Thymus (tissue), 11 donors: ENCODE measurements around the gene ST3GAL2. TPM values are rescaled to one million over a fixed set of nuclear protein-coding genes. Genes with fewer than 3 reads are reported as not detected.
"Not testable (repeated sequence)": the region's sequence is repeated elsewhere in the genome, so short reads cannot be mapped to it uniquely, and the experiment has no call there.

Experiments
- DNase-seq, 9 donors: peaks; one replicate each; pipeline ENCODE4 v3.0.0-alpha.2; 2013; ENCODE audit warnings: low spot score in 9 of 9, low read depth in 6 of 9, missing footprints in 1 of 9
- H3K27ac ChIP-seq, 2 donors: one replicate each; pipeline ENCODE4 v1.5.1; 2013; ENCODE audit warnings: control low read depth in 1 of 2, low read depth in 1 of 2, low read length in 1 of 2, mild to moderate bottlenecking in 1 of 2, moderate library complexity in 1 of 2
- H3K27me3 ChIP-seq, 2 donors: one replicate each; pipeline ENCODE4 v1.5.1; 2013; ENCODE audit warnings: low read length in 1 of 2; ENCODE audit not compliant: control insufficient read depth in 2 of 2, insufficient read depth in 1 of 2
- H3K36me3 ChIP-seq, 2 donors: one replicate each; pipeline ENCODE4 v1.5.1; 2013; ENCODE audit warnings: low read length in 1 of 2, mild to moderate bottlenecking in 1 of 2, moderate library complexity in 1 of 2; ENCODE audit not compliant: control insufficient read depth in 2 of 2, insufficient read depth in 2 of 2
- H3K4me1 ChIP-seq, 2 donors: one replicate each; pipeline ENCODE4 v1.5.1; 2013; ENCODE audit warnings: low read length in 2 of 2; ENCODE audit not compliant: control insufficient read depth in 2 of 2, insufficient read depth in 2 of 2
- H3K4me3 ChIP-seq, 2 donors: one replicate each; pipeline ENCODE4 v1.5.1; 2013; ENCODE audit warnings: low read length in 2 of 2, control low read depth in 1 of 2, mild to moderate bottlenecking in 1 of 2
- H3K9me3 ChIP-seq, 2 donors: one replicate each; pipeline ENCODE4 v1.5.1; 2013; ENCODE audit warnings: low read length in 1 of 2, mild to moderate bottlenecking in 1 of 2; ENCODE audit not compliant: control insufficient read depth in 2 of 2, insufficient read depth in 1 of 2
- WGBS: extraction: QIAGEN DNeasy Blood & Tissue Kit; methylation state at CpG from one replicate; pipeline ENCODE4 v1.1.7; 2013; 5-methylcytosine and 5-hydroxymethylcytosine counted together
- polyA plus RNA-seq: library from polyadenylated mRNA; stranded (reverse); fragments of 200-250 nt; gene quantifications from one replicate; pipeline ENCODE4 v1.2.3, GENCODE V29; 2013
- total RNA-seq: library from RNA; stranded (reverse); fragments of 120-200 nt; gene quantifications from one replicate; pipeline ENCODE4 v1.2.4, GENCODE V29; 2013
- donor health status: healthy.

ST3GAL2 gene
- total and polyA plus RNA-seq, 2 donors = 11.8 to 18.7 TPM

- H3K4me3 ChIP-seq = no peak overlapping the region
- DNase-seq = no peak
- H3K36me3 ChIP-seq = peaks cover 3 to 4% of the 10 kb centered on the region in 2 donors
- peaks cover 0 to 7% of the 10 kb centered on the region in 2 donors for H3K4me1 ChIP-seq
- no peak overlapping the region for H3K27ac ChIP-seq
- no peaks in the 10 kb centered on the region for H3K9me3 ChIP-seq
- no peaks in the 10 kb centered on the region for H3K27me3 ChIP-seq
- WGBS = 77% methylated on average over 4 of the region's 4 CpGs
Observed at GRCh38 chr16:70341600-70341999, 97.3 kb downstream of the ST3GAL2 start.

GRCh38 chr16:70337814-70338213, 101.1 kb downstream of the ST3GAL2 start:
- WGBS = over 99% methylated on average over 5 of the region's 5 CpGs
- H3K27ac ChIP-seq = no peak overlapping the region
- H3K36me3 ChIP-seq = peaks cover 21 to 29% of the 10 kb centered on the region in 2 donors
- H3K4me1 ChIP-seq = no peaks in the 10 kb centered on the region
- no peak overlapping the region for H3K4me3 ChIP-seq
- no peaks in the 10 kb centered on the region for H3K27me3 ChIP-seq
- no peak for DNase-seq
- H3K9me3 ChIP-seq = no peaks in the 10 kb centered on the region

DNA sequence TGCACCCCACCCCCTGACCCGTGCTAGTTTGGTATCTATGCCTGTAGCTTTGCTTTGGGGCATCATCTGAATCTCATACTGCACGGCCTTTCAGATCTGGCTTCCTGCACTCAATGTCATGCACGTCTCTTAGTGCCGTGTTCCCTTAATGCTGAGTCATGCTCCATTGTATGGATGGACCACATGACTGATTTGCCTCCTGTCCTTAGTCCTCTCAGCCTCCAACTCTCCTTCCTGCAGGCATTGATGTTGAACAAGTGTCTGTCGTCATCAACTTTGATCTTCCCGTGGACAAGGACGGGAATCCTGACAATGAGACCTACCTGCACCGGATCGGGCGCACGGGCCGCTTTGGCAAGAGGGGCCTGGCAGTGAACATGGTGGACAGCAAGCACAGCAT, 106.2 kb downstream of the ST3GAL2 start:
- not testable (repeated sequence) for H3K9me3 ChIP-seq, H3K27me3 ChIP-seq, H3K27ac ChIP-seq, H3K4me1 ChIP-seq, H3K4me3 ChIP-seq, DNase-seq
- 95% methylated on average over 5 of the region's 12 CpGs for WGBS
- H3K36me3 ChIP-seq = peaks cover 37 to 57% of the 10 kb centered on the region in 2 donors

DNA sequence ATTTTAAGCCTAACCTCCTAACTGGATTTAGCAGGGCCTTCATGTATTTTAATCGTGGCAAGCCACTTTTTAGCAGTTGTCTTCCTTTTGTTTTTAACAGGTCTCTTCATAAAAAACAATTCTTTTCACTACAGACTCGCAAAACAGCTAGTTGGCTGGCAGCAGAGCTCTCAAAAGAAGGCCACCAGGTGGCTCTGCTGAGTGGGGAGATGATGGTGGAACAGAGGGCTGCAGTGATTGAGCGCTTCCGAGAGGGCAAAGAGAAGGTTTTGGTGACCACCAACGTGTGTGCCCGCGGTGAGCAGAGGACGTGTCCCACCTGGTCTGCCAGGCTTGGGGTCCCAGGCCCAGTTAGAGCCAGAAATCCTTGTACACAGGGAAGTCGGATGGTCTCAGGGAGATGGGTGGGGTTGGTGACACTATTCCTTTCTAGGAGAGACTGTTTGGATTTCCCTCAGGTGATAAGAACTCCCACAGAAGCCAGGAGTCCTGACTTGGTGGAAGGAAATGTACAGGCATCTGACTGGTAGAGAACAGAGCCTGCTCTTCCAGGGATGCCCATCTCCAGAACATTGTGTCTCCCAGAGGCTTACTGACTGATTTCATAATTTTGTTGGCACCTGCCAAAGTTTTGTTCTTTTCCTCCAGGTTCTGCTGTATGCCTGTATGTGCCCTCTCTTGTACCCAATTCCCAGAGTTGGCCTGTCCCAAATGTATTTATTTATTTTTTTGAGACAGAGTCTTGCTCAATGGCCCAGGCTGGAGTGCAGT, 107.1 kb downstream of the ST3GAL2 start:
- no peak overlapping the region for H3K4me3 ChIP-seq
- 93% methylated on average over 9 of the region's 9 CpGs for WGBS
- no peaks in the 10 kb centered on the region for H3K9me3 ChIP-seq
- no peak overlapping the region for H3K27ac ChIP-seq
- no peaks in the 10 kb centered on the region for H3K4me1 ChIP-seq
- H3K27me3 ChIP-seq = no peaks in the 10 kb centered on the region
- peaks cover 42 to 56% of the 10 kb centered on the region in 2 donors for H3K36me3 ChIP-seq
- no peak for DNase-seq

DNA sequence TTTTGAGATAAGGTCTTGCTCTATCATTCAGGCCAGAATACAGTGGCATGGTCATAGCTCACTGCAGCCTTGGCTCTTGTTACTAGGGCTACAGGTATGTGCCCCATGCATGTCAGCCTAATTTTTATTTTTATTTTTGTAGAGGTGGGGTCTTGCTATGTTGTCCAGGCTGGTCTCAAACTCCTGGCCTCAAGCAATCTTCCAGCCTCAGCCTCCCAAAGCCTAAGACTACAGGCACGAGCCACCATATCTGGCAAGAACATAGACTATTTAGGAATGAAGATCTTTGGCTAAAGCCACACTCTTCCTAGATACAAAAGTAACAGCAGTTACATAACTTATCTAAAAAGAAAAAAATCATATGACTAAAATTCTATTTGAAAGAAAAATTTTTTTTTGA, 107.8 kb downstream of the ST3GAL2 start:
- Histone ChIP-seq H3K9me3 (no peaks in the 10 kb centered on the region), H3K36me3 (peaks cover 42 to 50% of the 10 kb centered on the region in 2 donors), H3K4me1 (no peaks in the 10 kb centered on the region), H3K27ac (no peak overlapping the region), H3K4me3 (no peak overlapping the region), H3K27me3 (no peaks in the 10 kb centered on the region)
- WGBS = 95% methylated on average over 1 of the region's 1 CpG
- no peak for DNase-seq

Other genes with a start within 250 kb of the ST3GAL2 start
- 15.4 TPM for gene EXOSC6, start 187.2 kb downstream of the ST3GAL2 start, total RNA-seq
- 22.8 TPM for gene EXOSC6, start 187.2 kb downstream of the ST3GAL2 start, polyA plus RNA-seq
- 52.7 TPM for gene AARS1, start 149.6 kb downstream of the ST3GAL2 start, total RNA-seq
- 27.0 TPM for gene AARS1, start 149.6 kb downstream of the ST3GAL2 start, polyA plus RNA-seq
- 24.9 TPM for gene DDX19B, start 139.9 kb downstream of the ST3GAL2 start, total RNA-seq
- 24.3 TPM for gene DDX19B, start 139.9 kb downstream of the ST3GAL2 start, polyA plus RNA-seq
- gene DDX19A, start 92.2 kb downstream of the ST3GAL2 start, total RNA-seq = 32.2 TPM
- gene DDX19A, start 92.2 kb downstream of the ST3GAL2 start, polyA plus RNA-seq = 24.1 TPM
- 7.7 TPM for gene FCSK, start 15.5 kb upstream of the ST3GAL2 start, total RNA-seq
- 15.7 TPM for gene FCSK, start 15.5 kb upstream of the ST3GAL2 start, polyA plus RNA-seq
- 39.6 TPM for gene COG4, start 84.5 kb upstream of the ST3GAL2 start, total RNA-seq
- gene COG4, start 84.5 kb upstream of the ST3GAL2 start, polyA plus RNA-seq = 63.3 TPM
- gene SF3B3, start 84.7 kb upstream of the ST3GAL2 start, total RNA-seq = 121 TPM
- gene SF3B3, start 84.7 kb upstream of the ST3GAL2 start, polyA plus RNA-seq = 120 TPM
- gene IL34, start 207.5 kb upstream of the ST3GAL2 start, total RNA-seq = 10.1 TPM
- gene IL34, start 207.5 kb upstream of the ST3GAL2 start, polyA plus RNA-seq = 4.7 TPM
- gene MTSS2, start 247.0 kb upstream of the ST3GAL2 start, total RNA-seq = 12.0 TPM
- 36.4 TPM for gene MTSS2, start 247.0 kb upstream of the ST3GAL2 start, polyA plus RNA-seq